Neutrophil (primary cell): ENCODE data around the gene CHPT1.

Source experiments
- H3K27ac ChIP-seq: fragments of 200-600 bp; sonication (generic); 2 replicates; pipeline ENCODE4 v1.5.1; 2016; ENCODE audit warnings: mild to moderate bottlenecking, moderate library complexity
- H3K27me3 ChIP-seq: fragments of 200-600 bp; sonication (generic); 2 replicates; pipeline ENCODE4 v1.6.0; 2016; ENCODE audit warnings: mild to moderate bottlenecking
- H3K36me3 ChIP-seq: fragments of 200-600 bp; sonication (generic); 2 replicates; pipeline ENCODE4 v1.5.1; 2017
- H3K4me1 ChIP-seq, 2 experiments: fragments of 200-600 bp in 1 of 2; sonication (generic) in 1 of 2; 1 replicate in 1 of 2; 2 replicates in 1 of 2; pipeline versions ENCODE4 v1.5.1 to v1.6.1; 2013 to 2016; ENCODE audit warnings: low read depth in 1 of 2, low read length in 1 of 2, mild to moderate bottlenecking in 1 of 2, moderate library complexity in 1 of 2; ENCODE audit not compliant: control insufficient read depth in 1 of 2, insufficient read depth in 1 of 2
- H3K4me3 ChIP-seq, 2 experiments: fragments of 200-600 bp in 1 of 2; sonication (generic) in 1 of 2; 1 replicate in 1 of 2; 2 replicates in 1 of 2; pipeline ENCODE4 v1.5.1; 2013 to 2016; ENCODE audit warnings: low read depth in 1 of 2, low read length in 1 of 2, mild to moderate bottlenecking in 1 of 2, moderate library complexity in 1 of 2
- H3K9me3 ChIP-seq: fragments of 200-600 bp; sonication (generic); 2 replicates; pipeline ENCODE4 v1.5.1; 2016
- CTCF ChIP-seq: fragments of 200-600 bp; sonication (generic); IDR thresholded peaks from 2 replicates; pipeline ENCODE4 v1.5.1; 2016; ENCODE audit warnings: antibody characterized with exemption

Gene CHPT1

GRCh38 chr12:101686176-101686575 is 11.3 kb upstream of the CHPT1 start:
- H3K9me3 ChIP-seq: no peaks in the 10 kb centered on the region
- H3K4me3 ChIP-seq: no peak overlapping the region
- H3K36me3 ChIP-seq: no peaks in the 10 kb centered on the region
- H3K4me1 ChIP-seq: no peaks in the 10 kb centered on the region
- TF ChIP-seq CTCF: no peak
- H3K27ac ChIP-seq: no peak overlapping the region
- H3K27me3 ChIP-seq: peaks cover 4% of the 10 kb centered on the region

GRCh38 chr12:101690544-101691098 is 6.8 kb upstream of the CHPT1 start:
- H3K4me1 ChIP-seq: no peaks in the 10 kb centered on the region
- TF ChIP-seq CTCF: no peak
- H3K27ac ChIP-seq: no peak overlapping the region
- H3K9me3 ChIP-seq: no peaks in the 10 kb centered on the region
- H3K4me3 ChIP-seq: no peak overlapping the region
- no peaks in the 10 kb centered on the region for H3K36me3 ChIP-seq
- H3K27me3 ChIP-seq: no peaks in the 10 kb centered on the region

GRCh38 chr12:101691503-101692096 is 5.8 kb upstream of the CHPT1 start:
- no peaks in the 10 kb centered on the region for H3K9me3 ChIP-seq
- no peaks in the 10 kb centered on the region for H3K27me3 ChIP-seq
- peaks cover 4 to 5% of the 10 kb centered on the region in 2 experiments for H3K4me1 ChIP-seq
- H3K36me3 ChIP-seq: no peaks in the 10 kb centered on the region
- no peak overlapping the region for H3K27ac ChIP-seq
- no peak for TF ChIP-seq CTCF
- H3K4me3 ChIP-seq: no peak overlapping the region

GRCh38 chr12:101694297-101694848 is 3.1 kb upstream of the CHPT1 start:
- H3K4me3 ChIP-seq: no peak overlapping the region
- no peaks in the 10 kb centered on the region for H3K9me3 ChIP-seq
- H3K4me1 ChIP-seq: peaks cover 20 to 23% of the 10 kb centered on the region in 2 experiments
- no peak for TF ChIP-seq CTCF
- H3K36me3 ChIP-seq: no peaks in the 10 kb centered on the region
- no peak overlapping the region for H3K27ac ChIP-seq
- no peaks in the 10 kb centered on the region for H3K27me3 ChIP-seq

GRCh38 chr12:101694986-101695385 is 2.5 kb upstream of the CHPT1 start:
- Histone ChIP-seq H3K4me3 (no peak overlapping the region), H3K36me3 (no peaks in the 10 kb centered on the region), H3K4me1 (peaks cover 20 to 29% of the 10 kb centered on the region in 2 experiments), H3K9me3 (no peaks in the 10 kb centered on the region), H3K27ac (no peak overlapping the region), H3K27me3 (no peaks in the 10 kb centered on the region)
- no peak for TF ChIP-seq CTCF
